PC-3 (cell line): Measurements from ENCODE around the gene ADCY5.

Experiments used
- EZH2 ChIP-seq: fragments of 300-600 bp; sonication (generic); IDR thresholded peaks from one replicate; pipeline ENCODE4 v1.6.1; 2017; ENCODE audit warnings: antibody characterized with exemption, mild to moderate bottlenecking, low read length; ENCODE audit not compliant: unreplicated experiment
- EZH2phosphoT487 ChIP-seq: fragments of 300-600 bp; sonication (generic); IDR thresholded peaks from 2 replicates; pipeline ENCODE4 v1.6.1; 2018; ENCODE audit warnings: mild to moderate bottlenecking, antibody characterized with exemption, low read length, borderline replicate concordance
- TF ChIP-seq, protein P1 (sequence below): fragments of 300-600 bp; sonication (generic); conservative IDR thresholded peaks from 2 replicates; pipeline ENCODE4 v1.5.1; 2017; ENCODE audit warnings: antibody characterized with exemption, low read depth, mild to moderate bottlenecking, low read length

DNA sequence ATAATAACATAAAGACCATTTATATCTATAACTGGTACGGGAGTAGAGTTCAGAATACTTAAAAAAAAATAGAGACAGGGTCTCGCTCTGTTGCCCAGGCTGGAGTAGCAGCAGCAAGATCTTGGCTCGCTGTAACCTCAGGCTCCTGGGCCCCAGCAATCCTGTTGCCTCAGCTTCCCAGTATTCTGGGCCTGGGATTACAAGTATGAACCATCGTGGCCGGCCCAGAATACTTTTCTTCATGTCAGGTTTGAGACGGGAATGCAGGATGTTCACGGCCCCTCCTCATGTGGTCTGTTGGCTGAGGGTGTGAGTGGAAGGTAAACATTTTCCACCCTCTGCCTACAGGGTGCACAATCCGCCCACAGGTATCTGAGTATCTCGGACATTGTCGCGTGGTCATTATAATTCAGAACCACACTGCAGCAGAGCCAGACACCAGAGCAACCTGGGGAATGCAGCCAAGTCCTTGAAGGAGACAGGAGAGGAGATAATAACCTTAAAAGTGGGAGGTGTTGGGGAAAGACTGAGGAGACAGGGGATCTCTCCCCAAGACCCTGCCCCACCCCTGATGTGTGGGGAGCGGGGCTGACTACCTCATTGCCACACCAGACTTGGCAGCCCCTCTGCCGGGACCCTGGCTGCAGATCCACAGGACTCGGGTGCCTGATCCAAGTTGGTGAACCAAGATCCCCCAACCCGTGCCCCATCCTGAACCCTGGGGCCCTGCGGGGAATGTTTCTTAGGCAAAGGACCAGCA, 106.8 kb downstream of the ADCY5 start:
- TF ChIP-seq, protein P1, sequence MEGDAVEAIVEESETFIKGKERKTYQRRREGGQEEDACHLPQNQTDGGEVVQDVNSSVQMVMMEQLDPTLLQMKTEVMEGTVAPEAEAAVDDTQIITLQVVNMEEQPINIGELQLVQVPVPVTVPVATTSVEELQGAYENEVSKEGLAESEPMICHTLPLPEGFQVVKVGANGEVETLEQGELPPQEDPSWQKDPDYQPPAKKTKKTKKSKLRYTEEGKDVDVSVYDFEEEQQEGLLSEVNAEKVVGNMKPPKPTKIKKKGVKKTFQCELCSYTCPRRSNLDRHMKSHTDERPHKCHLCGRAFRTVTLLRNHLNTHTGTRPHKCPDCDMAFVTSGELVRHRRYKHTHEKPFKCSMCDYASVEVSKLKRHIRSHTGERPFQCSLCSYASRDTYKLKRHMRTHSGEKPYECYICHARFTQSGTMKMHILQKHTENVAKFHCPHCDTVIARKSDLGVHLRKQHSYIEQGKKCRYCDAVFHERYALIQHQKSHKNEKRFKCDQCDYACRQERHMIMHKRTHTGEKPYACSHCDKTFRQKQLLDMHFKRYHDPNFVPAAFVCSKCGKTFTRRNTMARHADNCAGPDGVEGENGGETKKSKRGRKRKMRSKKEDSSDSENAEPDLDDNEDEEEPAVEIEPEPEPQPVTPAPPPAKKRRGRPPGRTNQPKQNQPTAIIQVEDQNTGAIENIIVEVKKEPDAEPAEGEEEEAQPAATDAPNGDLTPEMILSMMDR, result no peak; the same call in 1 of the 2 replicates
- TF ChIP-seq EZH2phosphoT487, result no peak
- no peak for TF ChIP-seq EZH2
